ENCODE measurements around the gene DCT.
"Not testable (repeated sequence)": the region's sequence is repeated elsewhere in the genome, so short reads cannot be mapped to it uniquely, and the experiment has no call there.

DNA sequence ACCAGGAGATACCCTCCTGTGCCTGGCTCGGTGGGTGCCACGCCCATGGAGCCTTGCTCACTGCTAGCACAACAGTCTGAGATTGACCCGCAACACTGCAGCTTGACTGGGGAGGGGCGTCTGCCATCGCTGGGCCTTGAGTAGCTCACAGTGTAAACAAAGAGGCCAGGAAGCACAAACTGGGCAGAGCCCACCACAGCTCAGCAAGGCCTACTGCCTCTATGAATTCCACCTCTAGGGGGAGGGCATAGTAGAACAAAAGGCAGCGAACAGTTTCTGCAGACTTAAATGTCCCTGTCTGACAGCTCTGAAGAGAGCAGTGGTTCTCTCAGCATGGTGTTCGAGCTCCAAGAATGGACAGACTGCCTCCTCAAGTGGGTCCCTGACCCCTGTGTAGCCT is 47.5 kb upstream of the DCT start:
- TF ChIP-seq, protein P1, sequence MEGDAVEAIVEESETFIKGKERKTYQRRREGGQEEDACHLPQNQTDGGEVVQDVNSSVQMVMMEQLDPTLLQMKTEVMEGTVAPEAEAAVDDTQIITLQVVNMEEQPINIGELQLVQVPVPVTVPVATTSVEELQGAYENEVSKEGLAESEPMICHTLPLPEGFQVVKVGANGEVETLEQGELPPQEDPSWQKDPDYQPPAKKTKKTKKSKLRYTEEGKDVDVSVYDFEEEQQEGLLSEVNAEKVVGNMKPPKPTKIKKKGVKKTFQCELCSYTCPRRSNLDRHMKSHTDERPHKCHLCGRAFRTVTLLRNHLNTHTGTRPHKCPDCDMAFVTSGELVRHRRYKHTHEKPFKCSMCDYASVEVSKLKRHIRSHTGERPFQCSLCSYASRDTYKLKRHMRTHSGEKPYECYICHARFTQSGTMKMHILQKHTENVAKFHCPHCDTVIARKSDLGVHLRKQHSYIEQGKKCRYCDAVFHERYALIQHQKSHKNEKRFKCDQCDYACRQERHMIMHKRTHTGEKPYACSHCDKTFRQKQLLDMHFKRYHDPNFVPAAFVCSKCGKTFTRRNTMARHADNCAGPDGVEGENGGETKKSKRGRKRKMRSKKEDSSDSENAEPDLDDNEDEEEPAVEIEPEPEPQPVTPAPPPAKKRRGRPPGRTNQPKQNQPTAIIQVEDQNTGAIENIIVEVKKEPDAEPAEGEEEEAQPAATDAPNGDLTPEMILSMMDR (conservative IDR thresholded peaks at IDR 0.05; ENCODE audit: low read depth, low read length) = not testable (repeated sequence)
- not testable (repeated sequence) for TF ChIP-seq EZH2 (IDR thresholded peaks at IDR 0.05; ENCODE audit: low read length, unreplicated experiment)
